ENCODE data around the gene EGFLAM.

- TF ChIP-seq CTCF (IDR thresholded peaks at IDR 0.05) = no peak
- TF ChIP-seq POLR2A (IDR thresholded peaks at IDR 0.05) = no peak
Measured at GRCh38 chr5:38273626-38274025, 15.3 kb downstream of the EGFLAM start.
